Upper lobe of left lung (tissue), 6 donors: ENCODE data around the gene MRPL44. TPM values are rescaled to one million over a fixed set of nuclear protein-coding genes. Genes with fewer than 3 reads are reported as not detected.
"Not testable (repeated sequence)": the region's sequence is repeated elsewhere in the genome, so short reads cannot be mapped to it uniquely, and the experiment has no call there.

Source experiments
- ATAC-seq, 2 donors: fragments of 200-7000 bp; cut with Tn5 transposase; one replicate each; pipeline ENCODE4 v1.9.1; 2022; ENCODE audit warnings: mild to moderate bottlenecking in 2 of 2, moderate library complexity in 2 of 2; ENCODE audit not compliant: low FRiP score in 2 of 2
- DNase-seq, 2 donors: peaks; one replicate each; pipeline ENCODE4 v3.0.0-alpha.2; 2019 to 2020
- H3K27ac ChIP-seq, 4 donors: fragments of 200-600 bp; sonication (generic); one replicate each; pipeline ENCODE4 v1.5.1; 2016 to 2019
- H3K27me3 ChIP-seq, 4 donors: fragments of 200-600 bp; sonication (generic); one replicate each; pipeline ENCODE4 v1.5.1; 2017 to 2019
- H3K36me3 ChIP-seq, 4 donors: fragments of 200-600 bp; sonication (generic); one replicate each; pipeline ENCODE4 v1.5.1; 2016 to 2019
- H3K4me1 ChIP-seq, 4 donors: fragments of 200-600 bp; sonication (generic); one replicate each; pipeline ENCODE4 v1.5.1; 2018 to 2019
- H3K4me3 ChIP-seq, 4 donors: fragments of 200-600 bp; sonication (generic); one replicate each; pipeline ENCODE4 v1.5.1; 2017 to 2019; ENCODE audit warnings: mild to moderate bottlenecking in 2 of 4, moderate library complexity in 1 of 4
- H3K9me3 ChIP-seq, 4 donors: fragments of 200-600 bp; sonication (generic); one replicate each; pipeline ENCODE4 v1.5.1; 2018 to 2019
- EP300 ChIP-seq, 4 donors: sonication (generic); formaldehyde crosslinking; IDR thresholded peaks; one replicate each; pipeline ENCODE4 v1.5.1; 2017; ENCODE audit warnings: antibody characterized with exemption in 4 of 4, control low read depth in 2 of 4
- POLR2A ChIP-seq, 4 donors: fragments of 450-650 bp; IDR thresholded peaks; one replicate each; pipeline ENCODE4 v1.5.1; 2016 to 2017; ENCODE audit warnings: antibody characterized with exemption in 4 of 4, mild to moderate bottlenecking in 2 of 4
- POLR2AphosphoS5 ChIP-seq, 2 donors: sonication (generic); formaldehyde crosslinking; IDR thresholded peaks; one replicate each; pipeline ENCODE4 v1.5.1; 2017; ENCODE audit warnings: antibody characterized with exemption in 2 of 2
- WGBS, 2 donors: methylation state at CpG; one replicate each; pipeline ENCODE4 v1.1.5; 2017 to 2018; 5-methylcytosine and 5-hydroxymethylcytosine counted together
- total RNA-seq, 6 donors: library from RNA; depleted of rRNA in 4 of 6; stranded (reverse); fragments of >200 nt in 4 of 6; gene quantifications; one replicate each; pipeline versions ENCODE4 v1.1.0 to v1.2.1, GENCODE V29; 2016 to 2021
- TF ChIP-seq, protein P1 (sequence below), 6 experiments: fragments of 450-650 bp in 4 of 6; fragments of 200-600 bp in 2 of 6; sonication (generic) in 2 of 6; IDR thresholded peaks; one replicate each; pipeline ENCODE4 v1.5.1; 2016 to 2019; ENCODE audit warnings: antibody characterized with exemption in 6 of 6
- donor health status: DM: no; HTN: no; CAD: no; lungs with moderate emphysema.
- donor health status: DM: no; HTN: yes; CAD: no; lungs with severe emphysema.

Gene MRPL44
- total RNA-seq, 6 donors from 2014 or later, result 7.9 to 24.4 (median 22.5) TPM

DNA sequence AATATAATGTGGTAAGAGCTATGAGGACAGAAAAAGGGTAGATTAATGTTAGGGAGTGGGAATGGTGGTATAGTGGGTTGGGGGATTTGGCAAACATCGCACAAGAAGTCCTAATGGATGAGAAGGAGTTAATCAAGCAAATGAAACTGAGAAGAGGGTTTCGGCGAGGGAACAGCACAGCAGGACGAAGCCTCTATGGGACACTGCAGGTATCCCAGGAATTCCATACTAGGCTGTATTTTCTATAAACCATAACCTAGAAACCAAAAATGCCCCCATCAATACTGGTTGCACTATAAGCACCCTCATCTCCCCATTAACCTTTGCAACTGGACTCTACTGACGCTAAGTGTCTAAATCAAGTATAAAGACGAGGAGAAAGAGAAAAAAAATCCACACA lies 22.4 kb upstream of the MRPL44 start:
- WGBS, 2 donors, result 69 to 73% methylated on average over 6 of the region's 6 CpGs
- no peak for TF ChIP-seq POLR2A (IDR thresholded peaks at IDR 0.05)
- TF ChIP-seq POLR2AphosphoS5 (IDR thresholded peaks at IDR 0.05), result no peak
- TF ChIP-seq, protein P1, sequence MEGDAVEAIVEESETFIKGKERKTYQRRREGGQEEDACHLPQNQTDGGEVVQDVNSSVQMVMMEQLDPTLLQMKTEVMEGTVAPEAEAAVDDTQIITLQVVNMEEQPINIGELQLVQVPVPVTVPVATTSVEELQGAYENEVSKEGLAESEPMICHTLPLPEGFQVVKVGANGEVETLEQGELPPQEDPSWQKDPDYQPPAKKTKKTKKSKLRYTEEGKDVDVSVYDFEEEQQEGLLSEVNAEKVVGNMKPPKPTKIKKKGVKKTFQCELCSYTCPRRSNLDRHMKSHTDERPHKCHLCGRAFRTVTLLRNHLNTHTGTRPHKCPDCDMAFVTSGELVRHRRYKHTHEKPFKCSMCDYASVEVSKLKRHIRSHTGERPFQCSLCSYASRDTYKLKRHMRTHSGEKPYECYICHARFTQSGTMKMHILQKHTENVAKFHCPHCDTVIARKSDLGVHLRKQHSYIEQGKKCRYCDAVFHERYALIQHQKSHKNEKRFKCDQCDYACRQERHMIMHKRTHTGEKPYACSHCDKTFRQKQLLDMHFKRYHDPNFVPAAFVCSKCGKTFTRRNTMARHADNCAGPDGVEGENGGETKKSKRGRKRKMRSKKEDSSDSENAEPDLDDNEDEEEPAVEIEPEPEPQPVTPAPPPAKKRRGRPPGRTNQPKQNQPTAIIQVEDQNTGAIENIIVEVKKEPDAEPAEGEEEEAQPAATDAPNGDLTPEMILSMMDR (IDR thresholded peaks at IDR 0.05), result no peak
- TF ChIP-seq EP300 (IDR thresholded peaks at IDR 0.05), result no peak
- no peak for DNase-seq
- Histone ChIP-seq H3K9me3 (no peaks in the 10 kb centered on the region), H3K36me3 (no peaks in the 10 kb centered on the region), H3K27ac (no peak overlapping the region), H3K4me3 (no peak overlapping the region), H3K27me3 (no peaks in the 10 kb centered on the region), H3K4me1 (peaks cover 36 to 86% (median 66%) of the 10 kb centered on the region in 4 donors)
- ATAC-seq, result no peak

DNA sequence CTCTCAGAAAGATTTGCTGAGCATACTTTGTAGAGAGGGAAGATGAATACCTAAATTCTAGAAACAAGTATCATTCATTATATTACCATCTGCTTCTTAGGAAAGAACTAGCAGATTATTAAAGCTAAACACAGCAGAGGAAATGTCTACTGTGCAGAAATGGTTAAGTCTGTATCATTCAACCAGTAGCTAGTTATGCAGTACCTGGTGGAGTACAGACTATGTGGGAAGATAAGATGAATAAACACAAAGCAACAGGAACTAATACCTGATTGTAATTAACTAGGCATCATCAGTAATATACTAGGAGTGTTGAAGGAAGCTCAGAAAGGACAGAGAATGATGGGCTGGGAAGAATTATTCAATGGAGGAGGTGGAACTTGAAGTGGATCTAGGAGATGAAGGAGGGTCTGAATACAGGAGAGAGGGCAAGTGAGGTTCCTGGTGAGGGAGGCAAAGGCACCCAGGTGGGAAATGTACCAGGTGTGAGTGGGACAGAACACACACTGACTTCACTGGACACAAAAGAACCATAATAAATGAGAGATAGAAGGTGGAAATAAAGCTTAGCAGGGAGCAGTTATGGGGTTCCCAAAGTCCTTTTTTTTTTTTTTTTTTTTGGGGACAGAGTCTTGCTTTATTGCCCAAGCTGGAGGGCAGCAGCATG lies 21.7 kb upstream of the MRPL44 start:
- no peaks in the 10 kb centered on the region for H3K27me3 ChIP-seq
- no peaks in the 10 kb centered on the region for H3K9me3 ChIP-seq
- no peak overlapping the region for H3K27ac ChIP-seq
- TF ChIP-seq EP300 (IDR thresholded peaks at IDR 0.05), result no peak
- TF ChIP-seq, protein P1 (IDR thresholded peaks at IDR 0.05), result no peak
- TF ChIP-seq POLR2AphosphoS5 (IDR thresholded peaks at IDR 0.05), result no peak
- TF ChIP-seq POLR2A (IDR thresholded peaks at IDR 0.05), result no peak
- ATAC-seq (no peak), DNase-seq (no peak)
- no peak overlapping the region for H3K4me3 ChIP-seq
- no peaks in the 10 kb centered on the region for H3K36me3 ChIP-seq
- H3K4me1 ChIP-seq, result peaks cover 29 to 83% (median 61%) of the 10 kb centered on the region in 4 donors

DNA sequence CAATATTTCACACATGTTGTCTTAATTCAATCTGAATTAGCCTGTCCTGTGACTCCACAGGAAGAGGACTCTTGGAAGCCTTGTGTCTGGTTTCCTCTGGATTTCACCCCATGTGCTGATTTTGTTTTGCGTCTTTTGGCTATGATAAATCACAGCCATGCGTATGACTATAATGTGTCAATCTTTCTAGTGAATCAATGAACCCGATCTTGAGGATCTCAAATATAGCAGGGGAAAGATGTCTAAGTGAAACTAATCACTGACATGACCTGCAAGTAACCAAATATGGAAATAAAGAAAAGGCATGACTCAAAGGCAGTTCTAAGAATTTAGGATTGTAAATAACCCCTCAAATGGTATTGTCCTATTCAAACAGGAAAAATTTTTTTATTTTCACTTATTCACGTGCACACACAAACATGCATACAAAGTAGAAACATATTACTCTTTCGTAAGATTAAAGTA lies 20.4 kb upstream of the MRPL44 start:
- Histone ChIP-seq H3K4me1 (peaks cover 23 to 82% (median 61%) of the 10 kb centered on the region in 4 donors), H3K36me3 (no peaks in the 10 kb centered on the region), H3K9me3 (no peaks in the 10 kb centered on the region), H3K27me3 (no peaks in the 10 kb centered on the region), H3K4me3 (no peak overlapping the region), H3K27ac (no peak overlapping the region)
- DNase-seq (no peak), ATAC-seq (no peak)
- 55 to 61% methylated on average over 5 of the region's 5 CpGs for WGBS, 2 donors
- TF ChIP-seq, protein P1 (IDR thresholded peaks at IDR 0.05), result no peak
- TF ChIP-seq POLR2AphosphoS5 (IDR thresholded peaks at IDR 0.05), result no peak
- no peak for TF ChIP-seq POLR2A (IDR thresholded peaks at IDR 0.05)
- TF ChIP-seq EP300 (IDR thresholded peaks at IDR 0.05), result no peak

DNA sequence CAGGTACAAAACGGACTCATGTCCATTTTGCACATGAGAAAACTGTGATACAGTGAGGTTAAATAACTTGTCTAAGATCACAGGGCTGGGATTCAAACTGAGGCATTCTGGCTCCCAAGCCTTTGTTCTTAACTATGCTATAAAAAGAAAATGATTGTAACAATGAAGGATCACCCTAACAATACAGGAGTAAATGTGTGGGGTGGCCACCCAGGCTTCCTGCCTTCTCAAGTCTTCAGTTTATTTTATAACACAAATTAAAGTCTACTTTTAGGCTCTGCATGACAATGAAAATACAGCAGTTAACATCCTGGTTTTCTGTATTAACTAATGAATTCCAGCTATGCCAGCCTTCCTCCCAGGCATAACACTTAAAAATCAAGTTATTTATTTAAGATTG lies 19.7 kb upstream of the MRPL44 start:
- Histone ChIP-seq H3K36me3 (no peaks in the 10 kb centered on the region), H3K27me3 (no peaks in the 10 kb centered on the region)
- 0% methylated on average over 1 of the region's 1 CpG for WGBS, 2 donors

DNA sequence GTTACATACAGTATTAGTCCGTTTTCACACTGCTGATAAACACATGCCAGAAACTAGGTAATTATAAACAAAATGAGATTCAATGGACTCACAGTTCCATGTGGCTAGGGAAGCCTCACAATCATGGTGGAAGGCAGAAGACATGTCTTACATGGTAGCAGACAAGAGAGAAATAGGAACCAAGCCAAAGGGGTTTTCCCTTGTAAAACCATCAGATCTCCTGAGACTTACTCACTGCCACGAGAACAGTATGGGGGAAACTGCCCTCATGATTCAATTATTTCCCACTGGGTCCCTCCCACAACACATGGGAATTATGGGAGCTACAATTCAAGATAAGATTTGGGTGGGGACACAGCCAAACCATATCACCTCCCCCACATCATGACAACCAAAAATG lies 17.8 kb upstream of the MRPL44 start:
- DNase-seq, H3K4me3 ChIP-seq, ATAC-seq, H3K27ac ChIP-seq, H3K36me3 ChIP-seq, H3K9me3 ChIP-seq, H3K27me3 ChIP-seq: not testable (repeated sequence)
- H3K4me1 ChIP-seq, result peaks cover 36 to 88% (median 63%) of the 10 kb centered on the region in 4 donors
- WGBS, 2 donors, result 49 to 56% methylated on average over 2 of the region's 2 CpGs

More for the DNA sequence above, 19.7 kb upstream of the MRPL44 start:
- ATAC-seq, result no peak
- Histone ChIP-seq H3K9me3 (no peaks in the 10 kb centered on the region), H3K4me1 (peaks cover 23 to 83% (median 63%) of the 10 kb centered on the region in 4 donors), H3K4me3 (no peak overlapping the region), H3K27ac (no peak overlapping the region)
- TF ChIP-seq POLR2A (IDR thresholded peaks at IDR 0.05) (no peak), POLR2AphosphoS5 (IDR thresholded peaks at IDR 0.05) (no peak), EP300 (IDR thresholded peaks at IDR 0.05) (no peak)
- TF ChIP-seq, protein P1 (IDR thresholded peaks at IDR 0.05), result no peak
- no peak for DNase-seq
